CD14-positive monocyte (primary cell): ENCODE results near the gene UBXN11. TPM values are rescaled to one million over a fixed set of nuclear protein-coding genes. Genes with fewer than 3 reads are reported as not detected.

Experiments used
- DNase-seq, 3 donors: peaks; one replicate each; pipeline ENCODE4 v3.0.0-alpha.2; 2011 to 2022
- H2AFZ ChIP-seq: 2 replicates; pipeline ENCODE4 v1.6.0; 2012; ENCODE audit warnings: mild to moderate bottlenecking, low read depth, low read length, inconsistent platforms; ENCODE audit not compliant: insufficient read depth, poor library complexity, severe bottlenecking
- H3K27ac ChIP-seq, 2 donors: 1 replicate in 1 of 2; 2 replicates in 1 of 2; pipeline ENCODE4 v1.5.1; 2012 to 2013; ENCODE audit warnings: low read length in 2 of 2, control low read depth in 1 of 2, inconsistent platforms in 1 of 2, low read depth in 1 of 2, mild to moderate bottlenecking in 1 of 2
- H3K27me3 ChIP-seq, 2 donors: one replicate each; pipeline versions ENCODE4 v1.6.0 to v1.6.1; 2011 to 2013; ENCODE audit warnings: low read length in 2 of 2; ENCODE audit not compliant: control insufficient read depth in 2 of 2, insufficient read depth in 2 of 2
- H3K36me3 ChIP-seq, 2 donors: replicated peaks in 1 of 2; 1 replicate in 1 of 2; 2 replicates in 1 of 2; pipeline versions ENCODE4 v1.5.1 to v1.6.1; 2012 to 2013; ENCODE audit warnings: low read length in 2 of 2, control low read depth in 1 of 2, inconsistent platforms in 1 of 2, mild to moderate bottlenecking in 1 of 2; ENCODE audit not compliant: insufficient read depth in 2 of 2, control insufficient read depth in 1 of 2
- H3K4me1 ChIP-seq, 2 donors: 1 replicate in 1 of 2; 2 replicates in 1 of 2; pipeline versions ENCODE4 v1.5.1 to v1.6.1; 2012 to 2013; ENCODE audit warnings: low read length in 2 of 2, control low read depth in 1 of 2, inconsistent platforms in 1 of 2, mild to moderate bottlenecking in 1 of 2, moderate library complexity in 1 of 2; ENCODE audit not compliant: insufficient read depth in 2 of 2, control insufficient read depth in 1 of 2
- H3K4me2 ChIP-seq: replicated peaks from 2 replicates; pipeline ENCODE3; 2012; ENCODE audit warnings: low read length, moderate library complexity, mild to moderate bottlenecking; ENCODE audit not compliant: poor library complexity, severe bottlenecking; ENCODE audit errors: extremely low read depth
- H3K4me3 ChIP-seq, 3 experiments: fragments of 200-600 bp in 1 of 3; sonication (generic) in 1 of 3; replicated peaks in 1 of 3; 1 replicate in 2 of 3; 2 replicates in 1 of 3; pipeline ENCODE4 v1.5.1; 2011 to 2013; ENCODE audit warnings: low read length in 3 of 3, mild to moderate bottlenecking in 3 of 3, control low read depth in 2 of 3, low read depth in 2 of 3, inconsistent platforms in 1 of 3, moderate library complexity in 1 of 3
- H3K79me2 ChIP-seq: 2 replicates; pipeline ENCODE4 v1.6.0; 2012; ENCODE audit warnings: mild to moderate bottlenecking, control low read depth, inconsistent platforms, low read length, moderate library complexity; ENCODE audit not compliant: insufficient read depth
- H3K9ac ChIP-seq: 2 replicates; pipeline ENCODE4 v1.6.0; 2017; ENCODE audit warnings: low read length, mild to moderate bottlenecking; ENCODE audit not compliant: insufficient read depth, poor library complexity, severe bottlenecking
- H3K9me3 ChIP-seq, 2 donors: replicated peaks in 1 of 2; 1 replicate in 1 of 2; 2 replicates in 1 of 2; pipeline versions ENCODE4 v1.5.1 to v1.6.1; 2012 to 2013; ENCODE audit warnings: low read length in 2 of 2, control low read depth in 1 of 2; ENCODE audit not compliant: control insufficient read depth in 1 of 2, insufficient read depth in 1 of 2
- H4K20me1 ChIP-seq: 2 replicates; pipeline ENCODE4 v1.6.0; 2012; ENCODE audit warnings: mild to moderate bottlenecking, low read length, control low read depth, moderate library complexity; ENCODE audit not compliant: insufficient read depth
- H3K27ac Mint-ChIP-seq, 7 donors: one replicate each; pipeline ENCODE4 v1.8.0; 2020; ENCODE audit warnings: mild to moderate bottlenecking in 7 of 7, mixed read lengths in 7 of 7, moderate library complexity in 6 of 7, inconsistent platforms in 2 of 7
- H3K27me3 Mint-ChIP-seq, 3 donors: one replicate each; pipeline ENCODE4 v1.8.0; 2021 to 2022; ENCODE audit warnings: low read depth in 3 of 3, mild to moderate bottlenecking in 3 of 3, mixed read lengths in 3 of 3, moderate library complexity in 3 of 3, inconsistent platforms in 1 of 3
- H3K36me3 Mint-ChIP-seq, 2 donors: one replicate each; pipeline ENCODE4 v1.8.0; 2020; ENCODE audit warnings: mixed read lengths in 2 of 2, inconsistent platforms in 1 of 2, mild to moderate bottlenecking in 1 of 2
- H3K4me1 Mint-ChIP-seq: one replicate; pipeline ENCODE4 v1.8.0; 2020; ENCODE audit warnings: mild to moderate bottlenecking, mixed read lengths
- H3K4me3 Mint-ChIP-seq, 2 donors: one replicate each; pipeline ENCODE4 v1.8.0; 2020; ENCODE audit warnings: mild to moderate bottlenecking in 2 of 2, mixed read lengths in 2 of 2, moderate library complexity in 1 of 2
- H3K9me3 Mint-ChIP-seq, 7 donors: one replicate each; pipeline ENCODE4 v1.8.0; 2020 to 2022; ENCODE audit warnings: mixed read lengths in 7 of 7, mild to moderate bottlenecking in 6 of 7, moderate library complexity in 6 of 7, inconsistent platforms in 2 of 7
- WGBS: methylation state at CpG from one replicate; pipeline ENCODE4 v1.1.5; 2013; ENCODE audit warnings: missing lambda C conversion rate; ENCODE audit not compliant: insufficient coverage; 5-methylcytosine and 5-hydroxymethylcytosine counted together
- intact Hi-C, 2 donors: fragments of 100-400 bp; cut with micrococcal nuclease; formaldehyde crosslinking; loops; one replicate each; pipeline versions ENCODE4 v1.15.0 to v1.15.1; 2023
- polyA plus RNA-seq, 3 donors: library from polyadenylated mRNA; depleted of rRNA in 1 of 3; unstranded in 2 of 3; stranded (reverse) in 1 of 3; fragments of 300-500 nt in 2 of 3; fragments of >200 nt in 1 of 3; fragmentation: Illumina TruSeq in 2 of 3; gene quantifications; 1 replicate in 2 of 3; 2 replicates in 1 of 3; pipeline ENCODE4 v1.2.3, GENCODE V29; 2012 to 2021
- TF ChIP-seq, protein P1 (sequence below): fragments of 200-600 bp; IDR thresholded peaks from one replicate; pipeline ENCODE4 v1.8.0; 2022; ENCODE audit warnings: antibody characterized with exemption, mild to moderate bottlenecking

Gene UBXN11
- polyA plus RNA-seq, 3 donors, result 48.0 to 885 (median 52.1) TPM

DNA sequence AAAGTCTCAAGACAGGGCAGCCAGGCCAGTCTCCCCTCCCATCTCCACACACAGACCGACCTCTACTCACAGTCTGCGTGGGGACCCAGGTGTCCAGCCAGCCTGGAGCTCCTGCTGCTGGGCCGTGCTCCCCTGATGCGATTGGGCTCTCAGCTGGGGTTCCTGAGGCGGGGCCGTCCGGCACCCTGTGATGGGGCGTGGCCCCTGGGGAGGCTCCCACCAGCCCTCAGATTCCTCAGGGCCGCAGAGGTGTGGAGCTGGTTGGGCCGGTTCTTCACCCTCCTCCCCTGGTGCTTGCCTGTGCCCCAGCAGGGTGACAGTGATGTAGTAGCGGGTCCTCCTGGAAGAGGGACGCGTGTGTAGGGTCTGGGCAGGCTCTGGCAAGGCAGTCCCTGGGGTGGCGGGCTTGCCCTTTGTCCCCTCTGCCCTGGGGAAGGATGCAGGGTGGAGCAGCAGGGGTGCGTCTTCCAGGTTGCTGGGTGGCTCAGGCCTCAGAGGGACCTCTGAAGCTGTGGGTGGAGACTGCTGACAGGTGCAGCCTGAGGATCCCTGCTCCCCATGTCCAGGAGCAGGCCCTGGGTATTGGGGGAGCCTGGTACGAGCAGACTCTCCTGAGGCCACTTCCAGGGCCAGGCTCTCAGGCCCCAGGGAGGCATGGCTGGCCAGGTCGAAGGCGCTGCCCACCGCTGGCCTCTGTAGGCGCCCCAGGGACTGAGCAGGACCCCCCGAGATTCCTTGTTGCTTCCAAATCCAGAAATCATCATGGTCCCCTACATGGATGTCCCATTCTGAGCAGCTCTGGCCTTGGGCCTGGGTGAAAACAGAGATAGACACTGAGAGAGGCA is 47.8 kb upstream of the UBXN11 start, which contains the start of gene CRYBG2:
Gene CRYBG2, minus strand, starts transcription at position 155 of the 845 bp plus-strand sequence. CDS start 7,473 bp downstream, outside the sequence.
- peaks cover 0 to 6% (median 0%) of the 10 kb centered on the region in 7 donors for H3K9me3 Mint-ChIP-seq
- no peak for DNase-seq
- TF ChIP-seq, protein P1, sequence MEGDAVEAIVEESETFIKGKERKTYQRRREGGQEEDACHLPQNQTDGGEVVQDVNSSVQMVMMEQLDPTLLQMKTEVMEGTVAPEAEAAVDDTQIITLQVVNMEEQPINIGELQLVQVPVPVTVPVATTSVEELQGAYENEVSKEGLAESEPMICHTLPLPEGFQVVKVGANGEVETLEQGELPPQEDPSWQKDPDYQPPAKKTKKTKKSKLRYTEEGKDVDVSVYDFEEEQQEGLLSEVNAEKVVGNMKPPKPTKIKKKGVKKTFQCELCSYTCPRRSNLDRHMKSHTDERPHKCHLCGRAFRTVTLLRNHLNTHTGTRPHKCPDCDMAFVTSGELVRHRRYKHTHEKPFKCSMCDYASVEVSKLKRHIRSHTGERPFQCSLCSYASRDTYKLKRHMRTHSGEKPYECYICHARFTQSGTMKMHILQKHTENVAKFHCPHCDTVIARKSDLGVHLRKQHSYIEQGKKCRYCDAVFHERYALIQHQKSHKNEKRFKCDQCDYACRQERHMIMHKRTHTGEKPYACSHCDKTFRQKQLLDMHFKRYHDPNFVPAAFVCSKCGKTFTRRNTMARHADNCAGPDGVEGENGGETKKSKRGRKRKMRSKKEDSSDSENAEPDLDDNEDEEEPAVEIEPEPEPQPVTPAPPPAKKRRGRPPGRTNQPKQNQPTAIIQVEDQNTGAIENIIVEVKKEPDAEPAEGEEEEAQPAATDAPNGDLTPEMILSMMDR, result no peak
- intact Hi-C loops, result no loop called here
- H3K36me3 Mint-ChIP-seq, result no peaks in the 10 kb centered on the region
- no peaks in the 10 kb centered on the region for H3K36me3 ChIP-seq
- peaks cover 3% of the 10 kb centered on the region for H3K4me1 Mint-ChIP-seq
- H3K79me2 ChIP-seq, result no peaks in the 10 kb centered on the region
- no peaks in the 10 kb centered on the region for H3K9me3 ChIP-seq
- no peak within 1 kb of the TSS for H2AFZ ChIP-seq
- H3K27ac Mint-ChIP-seq, result no peak within 1 kb of the TSS
- H3K4me3 Mint-ChIP-seq, result no peak within 1 kb of the TSS
- H3K27me3 ChIP-seq, result peaks cover 11 to 13% of the 10 kb centered on the region in 2 donors
- H3K4me3 ChIP-seq, result no peak within 1 kb of the TSS
- no peaks in the 10 kb centered on the region for H4K20me1 ChIP-seq
- no peaks in the 10 kb centered on the region for H3K4me1 ChIP-seq
- no peak within 1 kb of the TSS for H3K9ac ChIP-seq
- 98% methylated on average over 18 of the region's 21 CpGs for WGBS
- peaks cover 22 to 30% (median 27%) of the 10 kb centered on the region in 3 donors for H3K27me3 Mint-ChIP-seq
- no peak within 1 kb of the TSS for H3K4me2 ChIP-seq
- H3K27ac ChIP-seq, result no peak within 1 kb of the TSS

DNA sequence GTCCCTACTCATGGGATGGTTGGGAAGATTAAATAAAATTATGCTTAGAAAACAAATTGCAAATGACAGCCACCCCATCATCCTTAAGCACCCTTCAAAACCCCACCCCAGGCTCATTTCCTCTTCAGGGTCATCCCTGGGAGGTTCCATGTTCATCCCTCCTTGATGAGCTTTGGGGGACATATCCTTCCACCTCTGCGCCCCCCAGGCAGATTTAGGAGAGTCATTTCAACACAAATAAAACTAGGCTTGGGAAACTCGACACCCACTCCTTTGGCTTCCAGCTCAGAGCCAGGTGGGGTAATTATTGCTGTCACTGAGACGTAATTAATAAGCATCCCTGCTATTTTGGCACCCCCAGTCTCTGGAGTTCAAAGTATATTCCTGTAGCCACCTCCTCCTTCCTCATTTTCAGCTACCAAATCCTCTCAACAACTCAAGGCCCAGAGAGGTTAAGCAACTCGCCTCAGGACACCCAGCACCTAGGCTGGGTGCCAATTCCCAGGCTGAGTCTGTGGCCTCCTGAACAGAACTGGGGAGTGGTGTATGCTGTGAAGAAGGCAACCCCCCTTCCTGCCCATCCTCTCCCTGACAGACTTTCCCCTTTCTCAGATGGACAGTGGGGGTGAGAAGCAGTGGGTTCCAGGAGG is 46.9 kb upstream of the UBXN11 start:
- no peak overlapping the region for H3K4me2 ChIP-seq
- H3K4me1 ChIP-seq, result no peaks in the 10 kb centered on the region
- peaks cover 13 to 22% (median 19%) of the 10 kb centered on the region in 3 donors for H3K27me3 Mint-ChIP-seq
- H3K36me3 Mint-ChIP-seq, result no peaks in the 10 kb centered on the region
- no peaks in the 10 kb centered on the region for H4K20me1 ChIP-seq
- H3K9ac ChIP-seq, result no peak overlapping the region
- no peaks in the 10 kb centered on the region for H3K9me3 ChIP-seq
- TF ChIP-seq, protein P1, result no peak
- peaks cover 0 to 4% (median 0%) of the 10 kb centered on the region in 7 donors for H3K9me3 Mint-ChIP-seq
- H3K27ac Mint-ChIP-seq, result no peak overlapping the region
- no peak for DNase-seq
- H3K36me3 ChIP-seq, result no peaks in the 10 kb centered on the region
- peaks cover 3 to 5% of the 10 kb centered on the region in 2 donors for H3K27me3 ChIP-seq
- H3K79me2 ChIP-seq, result no peaks in the 10 kb centered on the region
- no peaks in the 10 kb centered on the region for H3K4me1 Mint-ChIP-seq
- H3K4me3 ChIP-seq, result no peak overlapping the region
- 100% methylated on average over 2 of the region's 4 CpGs for WGBS
- no peak overlapping the region for H3K4me3 Mint-ChIP-seq
- H2AFZ ChIP-seq, result no peak overlapping the region
- intact Hi-C loops, result no loop called here
- H3K27ac ChIP-seq, result no peak overlapping the region
